Measurements from ENCODE around the gene SULT2B1.

SULT2B1 gene

DNA sequence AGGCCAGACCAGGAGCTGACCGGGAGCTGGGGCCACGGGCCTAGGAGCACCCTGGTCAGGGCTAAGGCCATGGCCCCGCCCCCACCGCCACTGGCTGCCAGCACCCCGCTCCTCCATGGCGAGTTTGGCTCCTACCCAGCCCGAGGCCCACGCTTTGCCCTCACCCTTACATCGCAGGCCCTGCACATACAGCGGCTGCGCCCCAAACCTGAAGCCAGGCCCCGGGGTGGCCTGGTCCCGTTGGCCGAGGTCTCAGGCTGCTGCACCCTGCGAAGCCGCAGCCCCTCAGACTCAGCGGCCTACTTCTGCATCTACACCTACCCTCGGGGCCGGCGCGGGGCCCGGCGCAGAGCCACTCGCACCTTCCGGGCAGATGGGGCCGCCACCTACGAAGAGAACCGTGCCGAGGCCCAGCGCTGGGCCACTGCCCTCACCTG lies 73.9 kb downstream of the SULT2B1 start:
- Histone ChIP-seq H3K27ac (ENCODE audit: low read depth, low read length) (no peak overlapping the region), H3K4me1 (ENCODE audit: control insufficient read depth in 1 of 2, insufficient read depth in 2 of 2, low read length in 2 of 2) (peaks cover 10 to 20% of the 10 kb centered on the region in 2 experiments), H4K91ac (ENCODE audit: low read depth, low read length) (no peak overlapping the region), H2BK5ac (ENCODE audit: low read depth, low read length, poor library complexity) (no peak overlapping the region), H3K14ac (ENCODE audit: low read length) (no peak overlapping the region), H2AFZ (ENCODE audit: insufficient read depth, low read length, poor library complexity) (no peak overlapping the region), H3K9ac (ENCODE audit: low read length) (no peak overlapping the region), H3K9me3 (ENCODE audit: insufficient read depth, low read depth, low read length) (no peaks in the 10 kb centered on the region), H3K4ac (ENCODE audit: low read depth, low read length) (no peak overlapping the region), H3K36me3 (ENCODE audit: control insufficient read depth in 1 of 2, insufficient read depth in 2 of 2, low read length in 2 of 2) (peaks cover 2 to 3% of the 10 kb centered on the region in 2 experiments), H2AK5ac (ENCODE audit: low read length) (no peak overlapping the region), H3K79me1 (ENCODE audit: low read length) (peaks cover 5% of the 10 kb centered on the region), H4K12ac (ENCODE audit: low read depth, low read length) (no peak overlapping the region), H3K23ac (ENCODE audit: low read length) (no peak overlapping the region), H4K8ac (ENCODE audit: low read depth, low read length) (no peak overlapping the region), H3K27me3 (ENCODE audit: insufficient read depth, low read length) (no peaks in the 10 kb centered on the region), H3K18ac (ENCODE audit: low read length) (no peak overlapping the region), H3K4me3 (ENCODE audit: low read depth, low read length) (no peak overlapping the region), H2BK12ac (ENCODE audit: low read length) (no peak overlapping the region), H3K79me2 (ENCODE audit: control insufficient read depth, insufficient read depth, low read length, poor library complexity) (no peaks in the 10 kb centered on the region), H3K4me2 (ENCODE audit: low read length) (no peak overlapping the region), H2BK120ac (ENCODE audit: insufficient read depth, low read length, poor library complexity) (no peak overlapping the region)
- DNase-seq = no peak
- no CpG with 5 or more reads among the region's 30 CpGs for whole genome bisulfite sequencing (ENCODE audit: extremely low coverage, insufficient coverage, insufficient read length)

DNA sequence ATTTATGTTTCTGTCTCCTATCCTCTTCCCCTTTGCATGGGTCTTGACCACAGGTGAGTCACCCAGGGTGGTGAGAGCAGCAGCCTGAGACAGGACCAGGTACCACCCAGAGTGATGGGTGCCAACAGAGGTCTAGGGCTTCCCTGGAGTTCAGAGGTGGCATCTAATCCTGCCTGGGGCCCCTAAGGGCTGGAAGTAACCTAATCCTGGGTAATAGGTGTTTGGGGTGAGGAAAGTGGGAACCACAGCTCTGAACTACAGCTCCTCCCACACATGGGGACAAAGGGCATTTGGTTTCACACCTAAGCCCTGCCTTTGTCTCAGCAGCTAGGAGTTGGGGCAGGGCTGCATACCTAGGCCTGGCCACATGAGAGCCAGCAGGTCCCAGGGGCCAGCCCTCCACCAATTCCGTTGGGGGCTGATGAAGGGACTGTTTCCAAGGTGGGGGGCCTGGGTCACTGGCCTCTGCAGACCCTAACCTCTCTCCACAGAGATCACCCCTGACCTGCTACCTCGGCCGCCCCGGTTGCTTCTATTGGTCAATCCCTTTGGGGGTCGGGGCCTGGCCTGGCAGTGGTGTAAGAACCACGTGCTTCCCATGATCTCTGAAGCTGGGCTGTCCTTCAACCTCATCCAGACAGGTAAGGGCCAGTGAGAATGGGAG lies 75.4 kb downstream of the SULT2B1 start:
- Histone ChIP-seq H3K9me3 (ENCODE audit: insufficient read depth, low read depth, low read length) (no peaks in the 10 kb centered on the region), H3K36me3 (ENCODE audit: control insufficient read depth in 1 of 2, insufficient read depth in 2 of 2, low read length in 2 of 2) (peaks cover 2 to 3% of the 10 kb centered on the region in 2 experiments), H3K79me2 (ENCODE audit: control insufficient read depth, insufficient read depth, low read length, poor library complexity) (no peaks in the 10 kb centered on the region), H3K79me1 (ENCODE audit: low read length) (peaks cover 5% of the 10 kb centered on the region), H2BK12ac (ENCODE audit: low read length) (no peak overlapping the region), H3K27ac (ENCODE audit: low read depth, low read length) (no peak overlapping the region), H3K4me1 (ENCODE audit: control insufficient read depth in 1 of 2, insufficient read depth in 2 of 2, low read length in 2 of 2) (peaks cover 10 to 23% of the 10 kb centered on the region in 2 experiments), H3K23ac (ENCODE audit: low read length) (no peak overlapping the region), H3K9ac (ENCODE audit: low read length) (no peak overlapping the region), H3K14ac (ENCODE audit: low read length) (no peak overlapping the region), H2AK5ac (ENCODE audit: low read length) (no peak overlapping the region), H4K91ac (ENCODE audit: low read depth, low read length) (no peak overlapping the region), H4K8ac (ENCODE audit: low read depth, low read length) (no peak overlapping the region), H2BK5ac (ENCODE audit: low read depth, low read length, poor library complexity) (no peak overlapping the region), H3K27me3 (ENCODE audit: insufficient read depth, low read length) (no peaks in the 10 kb centered on the region), H3K4me2 (ENCODE audit: low read length) (no peak overlapping the region), H3K4ac (ENCODE audit: low read depth, low read length) (no peak overlapping the region), H4K12ac (ENCODE audit: low read depth, low read length) (no peak overlapping the region), H3K4me3 (ENCODE audit: low read depth, low read length) (no peak overlapping the region), H3K18ac (ENCODE audit: low read length) (no peak overlapping the region), H2AFZ (ENCODE audit: insufficient read depth, low read length, poor library complexity) (no peak overlapping the region), H2BK120ac (ENCODE audit: insufficient read depth, low read length, poor library complexity) (no peak overlapping the region)
- no CpG with 5 or more reads among the region's 6 CpGs for WGBS (ENCODE audit: extremely low coverage, insufficient coverage, insufficient read length)
- DNase-seq = no peak

DNA sequence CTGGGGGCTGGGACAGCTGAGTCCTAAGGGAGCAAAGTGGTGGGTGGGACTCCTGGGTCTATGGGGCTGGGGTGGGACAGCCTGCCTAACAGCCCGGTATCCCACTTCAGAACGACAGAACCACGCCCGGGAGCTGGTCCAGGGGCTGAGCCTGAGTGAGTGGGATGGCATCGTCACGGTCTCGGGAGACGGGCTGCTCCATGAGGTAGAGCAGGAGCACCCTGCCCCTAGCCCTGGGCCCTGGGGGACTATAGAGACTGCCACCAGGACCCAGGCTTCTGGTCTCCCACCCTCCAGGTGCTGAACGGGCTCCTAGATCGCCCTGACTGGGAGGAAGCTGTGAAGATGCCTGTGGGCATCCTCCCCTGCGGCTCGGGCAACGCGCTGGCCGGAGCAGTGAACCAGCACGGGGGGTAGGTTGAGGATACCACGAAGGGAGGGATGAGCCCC lies 75.9 kb downstream of the SULT2B1 start:
- Histone ChIP-seq H3K79me2 (ENCODE audit: control insufficient read depth, insufficient read depth, low read length, poor library complexity) (no peaks in the 10 kb centered on the region), H3K18ac (ENCODE audit: low read length) (no peak overlapping the region), H3K23ac (ENCODE audit: low read length) (no peak overlapping the region), H3K4me1 (ENCODE audit: control insufficient read depth in 1 of 2, insufficient read depth in 2 of 2, low read length in 2 of 2) (peaks cover 10 to 26% of the 10 kb centered on the region in 2 experiments), H2BK12ac (ENCODE audit: low read length) (no peak overlapping the region), H3K27ac (ENCODE audit: low read depth, low read length) (no peak overlapping the region), H4K8ac (ENCODE audit: low read depth, low read length) (no peak overlapping the region), H4K91ac (ENCODE audit: low read depth, low read length) (no peak overlapping the region), H2BK5ac (ENCODE audit: low read depth, low read length, poor library complexity) (no peak overlapping the region), H3K9me3 (ENCODE audit: insufficient read depth, low read depth, low read length) (no peaks in the 10 kb centered on the region), H3K4ac (ENCODE audit: low read depth, low read length) (no peak overlapping the region), H2AK5ac (ENCODE audit: low read length) (no peak overlapping the region), H4K12ac (ENCODE audit: low read depth, low read length) (no peak overlapping the region), H3K4me3 (ENCODE audit: low read depth, low read length) (no peak overlapping the region), H3K36me3 (ENCODE audit: control insufficient read depth in 1 of 2, insufficient read depth in 2 of 2, low read length in 2 of 2) (peaks cover 2 to 3% of the 10 kb centered on the region in 2 experiments), H3K14ac (ENCODE audit: low read length) (no peak overlapping the region), H2AFZ (ENCODE audit: insufficient read depth, low read length, poor library complexity) (no peak overlapping the region), H3K9ac (ENCODE audit: low read length) (no peak overlapping the region), H3K79me1 (ENCODE audit: low read length) (peaks cover 5% of the 10 kb centered on the region), H3K27me3 (ENCODE audit: insufficient read depth, low read length) (no peaks in the 10 kb centered on the region), H3K4me2 (ENCODE audit: low read length) (no peak overlapping the region), H2BK120ac (ENCODE audit: insufficient read depth, low read length, poor library complexity) (no peak overlapping the region)
- WGBS (ENCODE audit: extremely low coverage, insufficient coverage, insufficient read length) = no CpG with 5 or more reads among the region's 17 CpGs
- DNase-seq = no peak

GRCh38 chr19:48628486-48629296 lies 76.7 kb downstream of the SULT2B1 start:
- WGBS (ENCODE audit: extremely low coverage, insufficient coverage, insufficient read length) = no CpG with 5 or more reads among the region's 34 CpGs
- H3K79me1 ChIP-seq (ENCODE audit: low read length) = peaks cover 3% of the 10 kb centered on the region
- no peak overlapping the region for H3K14ac ChIP-seq (ENCODE audit: low read length)
- H2BK120ac ChIP-seq (ENCODE audit: insufficient read depth, low read length, poor library complexity) = no peak overlapping the region
- no peak overlapping the region for H2AK5ac ChIP-seq (ENCODE audit: low read length)
- H4K12ac ChIP-seq (ENCODE audit: low read depth, low read length) = no peak overlapping the region
- H3K79me2 ChIP-seq (ENCODE audit: control insufficient read depth, insufficient read depth, low read length, poor library complexity) = no peaks in the 10 kb centered on the region
- no peaks in the 10 kb centered on the region for H3K27me3 ChIP-seq (ENCODE audit: insufficient read depth, low read length)
- H4K8ac ChIP-seq (ENCODE audit: low read depth, low read length) = no peak overlapping the region
- H2BK5ac ChIP-seq (ENCODE audit: low read depth, low read length, poor library complexity) = no peak overlapping the region
- H3K9ac ChIP-seq (ENCODE audit: low read length) = no peak overlapping the region
- no peak overlapping the region for H4K91ac ChIP-seq (ENCODE audit: low read depth, low read length)
- no peak overlapping the region for H3K4me3 ChIP-seq (ENCODE audit: low read depth, low read length)
- H3K4me2 ChIP-seq (ENCODE audit: low read length) = no peak overlapping the region
- no peak overlapping the region for H3K23ac ChIP-seq (ENCODE audit: low read length)
- H3K27ac ChIP-seq (ENCODE audit: low read depth, low read length) = no peak overlapping the region
- H3K18ac ChIP-seq (ENCODE audit: low read length) = no peak overlapping the region
- peaks cover 2 to 3% of the 10 kb centered on the region in 2 experiments for H3K36me3 ChIP-seq (ENCODE audit: control insufficient read depth in 1 of 2, insufficient read depth in 2 of 2, low read length in 2 of 2)
- no peak overlapping the region for H2AFZ ChIP-seq (ENCODE audit: insufficient read depth, low read length, poor library complexity)
- no peak for DNase-seq
- H3K4me1 ChIP-seq (ENCODE audit: control insufficient read depth in 1 of 2, insufficient read depth in 2 of 2, low read length in 2 of 2) = peaks cover 10 to 30% of the 10 kb centered on the region in 2 experiments
- H3K9me3 ChIP-seq (ENCODE audit: insufficient read depth, low read depth, low read length) = peaks cover 3% of the 10 kb centered on the region
- no peak overlapping the region for H3K4ac ChIP-seq (ENCODE audit: low read depth, low read length)
- no peak overlapping the region for H2BK12ac ChIP-seq (ENCODE audit: low read length)

Data from trophoblast cell (in vitro differentiated cells and primary cell).